Kidney (tissue), 14 donors: ENCODE measurements around the gene LCA5. TPM values are rescaled to one million over a fixed set of nuclear protein-coding genes. Genes with fewer than 3 reads are reported as not detected.

Source experiments
- DNase-seq, 5 donors: peaks; one replicate each; pipeline ENCODE4 v3.0.0-alpha.2; 2013 to 2020
- FAIRE-seq: peaks from 2 replicates; lab custom pipeline; 2012; peaks lifted over from hg19 to GRCh38; lab: Jason Lieb, UNC
- H3K27ac ChIP-seq, 2 donors: one replicate each; pipeline ENCODE4 v1.7.0; 2013; ENCODE audit warnings: low read depth in 2 of 2, low read length in 2 of 2, inconsistent platforms in 1 of 2
- H3K27me3 ChIP-seq: one replicate; pipeline ENCODE4 v1.7.1; 2013; ENCODE audit warnings: low read length, inconsistent platforms; ENCODE audit not compliant: control insufficient read depth, insufficient read depth
- H3K36me3 ChIP-seq, 3 donors: one replicate each; pipeline versions ENCODE4 v1.7.0 to v1.7.1; 2013; ENCODE audit warnings: low read length in 3 of 3, control low read depth in 1 of 3, inconsistent platforms in 1 of 3; ENCODE audit not compliant: insufficient read depth in 3 of 3, control insufficient read depth in 2 of 3
- H3K4me1 ChIP-seq, 3 donors: one replicate each; pipeline versions ENCODE4 v1.7.0 to v1.7.1; 2013; ENCODE audit warnings: low read length in 3 of 3, inconsistent platforms in 1 of 3, low read depth in 1 of 3; ENCODE audit not compliant: control insufficient read depth in 2 of 3, insufficient read depth in 2 of 3
- H3K4me3 ChIP-seq, 3 donors: one replicate each; pipeline versions ENCODE4 v1.7.0 to v1.8.1; 2013; ENCODE audit warnings: low read length in 3 of 3, control low read depth in 1 of 3, inconsistent platforms in 1 of 3
- H3K9ac ChIP-seq, 3 donors: one replicate each; pipeline versions ENCODE4 v1.7.0 to v1.7.1; 2013; ENCODE audit warnings: low read length in 3 of 3, control low read depth in 1 of 3, inconsistent platforms in 1 of 3
- H3K9me3 ChIP-seq, 3 donors: one replicate each; pipeline versions ENCODE4 v1.7.0 to v1.7.1; 2013; ENCODE audit warnings: low read length in 3 of 3, control low read depth in 1 of 3, inconsistent platforms in 1 of 3; ENCODE audit not compliant: control insufficient read depth in 2 of 3, insufficient read depth in 1 of 3
- intact Hi-C: fragments of 100-400 bp; cut with DNase I; formaldehyde crosslinking; loops from one replicate; pipeline ENCODE4 v1.11.1; 2022
- polyA plus RNA-seq: library from polyadenylated mRNA; stranded (reverse); fragments of 350-450 nt; fragmentation: Illumina TruSeq; extraction: RNeasy Lipid Tissue Mini Kit (QIAGEN cat#74804); gene quantifications from one replicate; pipeline ENCODE4 v1.2.3, GENCODE V29; 2014; ENCODE audit warnings: low read depth, low replicate concordance; ENCODE audit not compliant: insufficient read depth
- total RNA-seq: library from RNA; stranded (reverse); fragmentation: NEBNext Ultra II Directional; extraction: Animal tissue kit (Norgen Biotek cat#: 25700); gene quantifications from one replicate; pipeline ENCODE4 v1.2.1, GENCODE V29; 2021
- TF ChIP-seq, protein P1 (sequence below): IDR thresholded peaks from 3 replicates; pipeline ENCODE4 v1.5.1; 2012; ENCODE audit warnings: mild to moderate bottlenecking, moderate library complexity, borderline replicate concordance; ENCODE audit not compliant: insufficient read depth; ENCODE audit errors: extremely low read depth
- donor health status: control.
- donor health status: control.
- donor health status: control.
- donor health status: control.
- donor health status: control.
- donor health status: DM: yes; HTN: yes; CAD: no.
- donor health status: Normal renal cell carcinoma (clear cell type).

The LCA5 gene
- total and polyA plus RNA-seq, 2 donors from 2014 or later, result 2.0 to 4.8 TPM

DNA sequence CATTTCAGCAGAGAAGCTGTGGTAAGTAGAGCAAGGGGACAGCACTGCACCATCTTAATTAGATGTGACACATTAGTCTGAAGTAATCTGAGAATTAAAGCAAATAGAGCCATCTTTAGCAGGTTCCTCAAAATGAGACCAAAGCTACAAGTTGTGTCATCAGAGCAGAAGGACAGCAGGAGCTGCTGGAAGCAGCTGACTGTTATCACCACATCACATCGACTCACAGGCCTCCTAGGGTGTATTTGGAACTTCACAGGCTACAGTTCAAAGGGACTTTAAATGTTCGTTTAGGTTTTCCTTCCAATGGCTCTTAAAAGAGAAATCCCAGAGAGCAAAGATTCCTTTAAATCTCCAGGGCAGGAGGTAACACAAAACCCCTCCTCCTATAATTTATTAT is 69.5 kb downstream of the LCA5 start:
- DNase-seq (peak in 2 of 5 donors; percentile 26 to 29), FAIRE-seq (no peak)
- Histone ChIP-seq H3K9me3 (no peaks in the 10 kb centered on the region), H3K9ac (no peak overlapping the region), H3K36me3 (no peaks in the 10 kb centered on the region), H3K27me3 (no peaks in the 10 kb centered on the region), H3K4me1 (peaks cover 0 to 4% (median 4%) of the 10 kb centered on the region in 3 donors), H3K27ac (no peak overlapping the region), H3K4me3 (no peak overlapping the region)
- TF ChIP-seq, protein P1, sequence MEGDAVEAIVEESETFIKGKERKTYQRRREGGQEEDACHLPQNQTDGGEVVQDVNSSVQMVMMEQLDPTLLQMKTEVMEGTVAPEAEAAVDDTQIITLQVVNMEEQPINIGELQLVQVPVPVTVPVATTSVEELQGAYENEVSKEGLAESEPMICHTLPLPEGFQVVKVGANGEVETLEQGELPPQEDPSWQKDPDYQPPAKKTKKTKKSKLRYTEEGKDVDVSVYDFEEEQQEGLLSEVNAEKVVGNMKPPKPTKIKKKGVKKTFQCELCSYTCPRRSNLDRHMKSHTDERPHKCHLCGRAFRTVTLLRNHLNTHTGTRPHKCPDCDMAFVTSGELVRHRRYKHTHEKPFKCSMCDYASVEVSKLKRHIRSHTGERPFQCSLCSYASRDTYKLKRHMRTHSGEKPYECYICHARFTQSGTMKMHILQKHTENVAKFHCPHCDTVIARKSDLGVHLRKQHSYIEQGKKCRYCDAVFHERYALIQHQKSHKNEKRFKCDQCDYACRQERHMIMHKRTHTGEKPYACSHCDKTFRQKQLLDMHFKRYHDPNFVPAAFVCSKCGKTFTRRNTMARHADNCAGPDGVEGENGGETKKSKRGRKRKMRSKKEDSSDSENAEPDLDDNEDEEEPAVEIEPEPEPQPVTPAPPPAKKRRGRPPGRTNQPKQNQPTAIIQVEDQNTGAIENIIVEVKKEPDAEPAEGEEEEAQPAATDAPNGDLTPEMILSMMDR, result no peak
- intact Hi-C loops, result no loop called here

DNA sequence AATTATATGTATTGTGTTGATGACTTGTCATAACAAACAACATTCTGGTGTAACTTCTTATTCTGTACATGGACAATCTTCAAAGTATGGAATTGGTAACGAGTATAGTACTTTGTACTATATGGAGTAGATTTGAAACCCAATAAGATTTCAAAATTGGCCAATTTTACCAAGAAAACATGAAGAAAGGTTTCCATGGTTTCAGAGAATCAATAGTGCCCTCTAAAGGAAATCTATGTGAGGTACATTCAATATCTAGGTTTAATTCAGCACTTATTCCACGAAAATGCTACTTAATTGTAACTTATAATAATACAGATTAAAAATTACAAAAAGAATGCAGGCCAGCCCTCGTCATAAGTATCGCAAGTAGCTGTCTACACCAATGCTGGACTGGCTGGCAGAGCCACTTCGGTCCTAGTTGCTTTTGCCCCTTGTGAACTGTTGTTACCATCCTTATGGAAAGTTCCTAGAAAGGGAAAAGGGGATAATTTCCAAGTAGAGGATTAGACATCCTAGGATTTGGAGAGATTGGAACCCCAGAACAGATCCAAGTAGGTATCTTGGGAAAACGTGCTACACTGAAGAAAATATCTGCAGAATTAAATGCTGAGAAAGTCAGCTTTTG is 70.9 kb downstream of the LCA5 start:
- Histone ChIP-seq H3K36me3 (no peaks in the 10 kb centered on the region), H3K9me3 (no peaks in the 10 kb centered on the region), H3K4me3 (no peak overlapping the region), H3K4me1 (peaks cover 0 to 4% (median 4%) of the 10 kb centered on the region in 3 donors), H3K27ac (no peak overlapping the region), H3K9ac (no peak overlapping the region), H3K27me3 (no peaks in the 10 kb centered on the region)
- TF ChIP-seq, protein P1, result peak; percentile 34
- intact Hi-C loops, result no loop called here
- peak in 2 of 5 donors; percentile 24 to 40 for DNase-seq
- FAIRE-seq, result peak; percentile 89

DNA sequence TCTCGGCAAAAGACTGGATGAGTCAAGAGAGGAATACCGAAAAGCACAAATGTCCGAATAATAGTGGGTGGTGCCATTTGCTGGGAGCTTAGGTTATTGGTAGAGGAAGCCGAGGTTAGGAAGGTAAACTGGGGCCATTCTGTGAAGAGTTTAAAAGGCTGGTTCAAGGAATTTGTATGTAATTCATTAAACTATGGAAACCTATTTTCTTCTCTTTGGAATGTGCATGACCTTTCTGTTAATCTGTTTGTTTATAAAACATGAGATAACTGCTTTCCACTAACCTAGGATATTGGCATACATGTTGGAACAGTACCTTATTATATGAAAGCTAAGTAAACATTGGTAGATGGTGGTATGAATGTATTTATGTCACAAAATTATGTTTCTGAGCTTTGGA is 71.8 kb downstream of the LCA5 start:
- H3K27ac ChIP-seq, result no peak overlapping the region
- no peaks in the 10 kb centered on the region for H3K9me3 ChIP-seq

More for the DNA sequence above, 71.8 kb downstream of the LCA5 start:
- H3K27me3 ChIP-seq, result no peaks in the 10 kb centered on the region
- peaks cover 0 to 4% (median 4%) of the 10 kb centered on the region in 3 donors for H3K4me1 ChIP-seq
- TF ChIP-seq, protein P1, result no peak
- H3K36me3 ChIP-seq, result no peaks in the 10 kb centered on the region
- intact Hi-C loops, result no loop called here
- DNase-seq (no peak), FAIRE-seq (no peak)
- no peak overlapping the region for H3K4me3 ChIP-seq
- no peak overlapping the region for H3K9ac ChIP-seq
